ENCODE measurements around the gene FGD4. TPM values are rescaled to one million over a fixed set of nuclear protein-coding genes. Genes with fewer than 3 reads are reported as not detected.

FGD4 gene
- total and polyA plus RNA-seq, 9 of the 15 experiments (the other 6 are each of a cell fraction or from before 2014, with no cell fraction given): 0.05 to 0.51 (median 0.27) TPM

- BruUV-seq (replicated peaks): no TSS peak
- WGBS (ENCODE audit: insufficient coverage, low coverage, missing lambda C conversion rate): 6% methylated on average over 1 of the region's 1 CpG
- H3K36me3 ChIP-seq (ENCODE audit: control insufficient read depth, insufficient read depth, low read length): no peaks in the 10 kb centered on the region
- no peak overlapping the region for H3K27ac ChIP-seq (ENCODE audit: extremely low read depth, low read depth, low read length)
- H4K20me1 ChIP-seq (replicated peaks; ENCODE audit: control insufficient read depth, insufficient read depth, low read length): no peaks in the 10 kb centered on the region
- peaks cover 4 to 14% of the 10 kb centered on the region in 2 experiments; a peak in 4 of 5 replicates for H3K27me3 ChIP-seq (ENCODE audit: control insufficient read depth in 2 of 2, insufficient read depth in 2 of 2, low read length in 2 of 2)
- no peak overlapping the region for H3K9ac ChIP-seq (ENCODE audit: insufficient read depth in 1 of 2, low read depth in 2 of 2, low read length in 2 of 2)
- no peaks in the 10 kb centered on the region for H3K79me2 ChIP-seq (ENCODE audit: control insufficient read depth, insufficient read depth, low read length)
- 0 out of 5 replicates have a peak, but pooled peaks cover 0 to 4% of the 10 kb centered on the region in 2 experiments for H3K4me1 ChIP-seq (replicated peaks in 1 of 2; ENCODE audit: control insufficient read depth in 2 of 2, insufficient read depth in 2 of 2, low read length in 2 of 2)
- ChIA-PET CTCF (ENCODE audit: low intra/inter-chr PET ratio) (no interaction called here), POLR2A (no interaction called here)
- FAIRE-seq (no peak), ATAC-seq (no peak), DNase-seq (ENCODE audit: extremely low read depth in 1 of 4, low spot score in 3 of 4) (no peak)
- H3K4me3 ChIP-seq: no peak overlapping the region
- in situ Hi-C loops (cut with MboI): no loop called here
- no peak overlapping the region for H3K4me2 ChIP-seq (ENCODE audit: insufficient read depth, low read length)
- intact Hi-C loops (cut with micrococcal nuclease): no loop called here
- H3K9me3 ChIP-seq (replicated peaks; ENCODE audit: control insufficient read depth, insufficient read depth, low read depth, low read length): no peaks in the 10 kb centered on the region
- no peak overlapping the region for H2AFZ ChIP-seq (ENCODE audit: low read depth, low read length)
- no peaks in the 10 kb centered on the region for H3K9me1 ChIP-seq (ENCODE audit: control insufficient read depth, insufficient read depth, low read length)
- TF ChIP-seq CBX1 (IDR thresholded peaks at IDR 0.05; ENCODE audit: low read depth): no peak
- no peak for TF ChIP-seq ERF (CRISPR knock-in tag; IDR thresholded peaks at IDR 0.05)
- no peak for TF ChIP-seq ELF1 (tag; IDR thresholded peaks at IDR 0.05)
- no peak for TF ChIP-seq MEIS2 (IDR thresholded peaks at IDR 0.05; ENCODE audit: partially characterized antibody)
- no peak for TF ChIP-seq BMI1 (IDR thresholded peaks at IDR 0.05; ENCODE audit: low read length)
- no peak for TF ChIP-seq L3MBTL2 (IDR thresholded peaks at IDR 0.05)
- TF ChIP-seq ZNF24 (IDR thresholded peaks at IDR 0.05): no peak
- no peak for TF ChIP-seq ZNF184 (CRISPR knock-in tag; IDR thresholded peaks at IDR 0.05)
- no peak for TF ChIP-seq XRCC4 (IDR thresholded peaks at IDR 0.05; ENCODE audit: extremely low read depth, insufficient read depth, insufficient read length)
- no peak for TF ChIP-seq DDX20 (tag; IDR thresholded peaks at IDR 0.05; ENCODE audit: low read depth)
- no peak for TF ChIP-seq NFE2L1 (tag; IDR thresholded peaks at IDR 0.05; ENCODE audit: borderline replicate concordance, low read depth)
- no peak for TF ChIP-seq PURB (CRISPR knock-in tag; IDR thresholded peaks at IDR 0.05; ENCODE audit: low read depth)
Observed at GRCh38 chr12:32445356-32445755, 46.0 kb downstream of the FGD4 start.

Measured in K562 (cell line).